PC-9 (cell line): ENCODE data around the gene MPHOSPH6. TPM values are rescaled to one million over a fixed set of nuclear protein-coding genes. Genes with fewer than 3 reads are reported as not detected.

Source experiments
- BruUV-seq: library from RNA; stranded (reverse); fragments of 400-500 nt; replicated peaks from 2 replicates; lab custom pipeline; 2021; lab: Mats Ljungman, UMichigan
- CTCF ChIA-PET: fragments of 300-600 bp; sonication (Branson Sonifier 250); formaldehyde crosslinking; loops from one replicate; lab custom pipeline; 2022; ENCODE audit warnings: antibody characterized with exemption; lab: Charles Lee
- POLR2A ChIA-PET: fragments of 300-600 bp; sonication (Branson Sonifier 250); formaldehyde crosslinking; loops from one replicate; lab custom pipeline; 2022; ENCODE audit warnings: antibody characterized with exemption; ENCODE audit not compliant: unreplicated experiment; lab: Charles Lee
- DNase-seq, 2 experiments: peaks; one replicate each; pipeline versions ENCODE4 v3.0.0 to v3.0.0-alpha.2; 2015 to 2022; ENCODE audit warnings: mixed read lengths in 1 of 2
- H2AFZ ChIP-seq: fragments of 200-600 bp; sonication (generic); 2 replicates; pipeline ENCODE4 v1.8.1; 2017; ENCODE audit warnings: antibody characterized with exemption
- H3F3A ChIP-seq: fragments of 200-600 bp; sonication (generic); 2 replicates; pipeline ENCODE4 v1.8.1; 2017; ENCODE audit warnings: antibody characterized with exemption, mild to moderate bottlenecking, low read depth; ENCODE audit not compliant: insufficient read depth
- H3K27ac ChIP-seq: fragments of 200-600 bp; sonication (generic); 2 replicates; pipeline ENCODE4 v1.6.1; 2016; ENCODE audit warnings: mixed run types
- H3K27me3 ChIP-seq: fragments of 200-600 bp; sonication (generic); 2 replicates; pipeline ENCODE4 v1.6.1; 2016; ENCODE audit warnings: low read depth, mixed run types; ENCODE audit not compliant: insufficient read depth
- H3K36me3 ChIP-seq: fragments of 200-600 bp; sonication (generic); 2 replicates; pipeline ENCODE4 v1.6.1; 2016; ENCODE audit warnings: low read depth, mixed run types
- H3K4me1 ChIP-seq: fragments of 200-600 bp; sonication (generic); replicated peaks from 2 replicates; pipeline ENCODE4 v1.6.1; 2016; ENCODE audit warnings: mixed run types; ENCODE audit not compliant: insufficient read depth
- H3K4me2 ChIP-seq: fragments of 200-600 bp; sonication (generic); 2 replicates; pipeline ENCODE4 v1.6.1; 2017; ENCODE audit warnings: mixed run types
- H3K4me3 ChIP-seq: fragments of 200-600 bp; sonication (generic); 2 replicates; pipeline ENCODE4 v1.6.1; 2016; ENCODE audit warnings: mixed run types
- H3K79me2 ChIP-seq: fragments of 200-600 bp; sonication (generic); 2 replicates; pipeline ENCODE4 v1.6.1; 2017; ENCODE audit warnings: low read depth, mixed run types
- H3K9me2 ChIP-seq: fragments of 200-600 bp; sonication (generic); 2 replicates; pipeline ENCODE4 v1.8.1; 2017; ENCODE audit warnings: mild to moderate bottlenecking; ENCODE audit not compliant: insufficient read depth
- H3K9me3 ChIP-seq: fragments of 200-600 bp; sonication (generic); 2 replicates; pipeline ENCODE4 v1.8.1; 2016; ENCODE audit warnings: low read depth; ENCODE audit not compliant: insufficient read depth
- H4K20me1 ChIP-seq: fragments of 200-600 bp; sonication (generic); 2 replicates; pipeline ENCODE4 v1.8.1; 2017; ENCODE audit not compliant: insufficient read depth
- EZH2 ChIP-seq: fragments of 200-600 bp; sonication (generic); IDR thresholded peaks from 2 replicates; pipeline ENCODE4 v1.8.0; 2017; ENCODE audit warnings: antibody characterized with exemption, low read depth
- intact Hi-C: fragments of 100-400 bp; cut with micrococcal nuclease; formaldehyde crosslinking; loops from one replicate; pipeline ENCODE4 v1.10.0; 2022; ENCODE audit not compliant: unreplicated experiment
- total RNA-seq: library from RNA; stranded (reverse); gene quantifications from 2 replicates; pipeline ENCODE4 v1.2.3, GENCODE V29; 2021
- TF ChIP-seq, protein P1 (sequence below): fragments of 200-600 bp; sonication (generic); conservative IDR thresholded peaks from 2 replicates; pipeline ENCODE4 v1.6.1; 2017; ENCODE audit warnings: mixed run types, antibody characterized with exemption, mild to moderate bottlenecking, moderate library complexity

The MPHOSPH6 gene
- total RNA-seq, 1 experiment from 2014 or later = 15.2 TPM

DNA sequence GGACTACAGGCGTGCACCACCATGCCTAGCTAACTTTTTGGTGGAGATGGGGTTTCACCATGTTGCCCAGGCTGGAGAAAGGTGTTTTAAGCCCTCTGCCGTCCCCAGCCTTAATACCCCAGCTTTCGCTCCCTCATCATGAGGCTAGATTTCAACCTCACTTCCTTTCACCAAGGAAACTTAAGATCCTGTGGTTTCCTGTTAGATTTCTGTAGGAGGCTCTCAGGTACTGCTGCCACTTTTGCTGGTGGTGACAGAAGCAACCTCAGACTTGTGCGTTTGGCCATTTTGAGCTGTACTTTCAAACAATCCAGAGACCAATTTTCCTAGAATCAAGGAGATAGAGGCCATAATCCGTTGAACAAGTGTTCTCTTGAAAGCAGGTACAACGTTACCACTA is 36.2 kb downstream of the MPHOSPH6 start:
- Histone ChIP-seq H3K27ac (no peak overlapping the region), H3K4me3 (no peak overlapping the region), H3K36me3 (no peaks in the 10 kb centered on the region), H3K9me3 (no peaks in the 10 kb centered on the region), H3K4me1 (no peaks in the 10 kb centered on the region), H3K27me3 (no peaks in the 10 kb centered on the region), H4K20me1 (no peaks in the 10 kb centered on the region), H3K79me2 (no peaks in the 10 kb centered on the region), H3K9me2 (no peaks in the 10 kb centered on the region), H3F3A (no peaks in the 10 kb centered on the region), H3K4me2 (no peak overlapping the region), H2AFZ (no peak overlapping the region)
- no peak for DNase-seq
- TF ChIP-seq EZH2 = no peak
- TF ChIP-seq, protein P1, sequence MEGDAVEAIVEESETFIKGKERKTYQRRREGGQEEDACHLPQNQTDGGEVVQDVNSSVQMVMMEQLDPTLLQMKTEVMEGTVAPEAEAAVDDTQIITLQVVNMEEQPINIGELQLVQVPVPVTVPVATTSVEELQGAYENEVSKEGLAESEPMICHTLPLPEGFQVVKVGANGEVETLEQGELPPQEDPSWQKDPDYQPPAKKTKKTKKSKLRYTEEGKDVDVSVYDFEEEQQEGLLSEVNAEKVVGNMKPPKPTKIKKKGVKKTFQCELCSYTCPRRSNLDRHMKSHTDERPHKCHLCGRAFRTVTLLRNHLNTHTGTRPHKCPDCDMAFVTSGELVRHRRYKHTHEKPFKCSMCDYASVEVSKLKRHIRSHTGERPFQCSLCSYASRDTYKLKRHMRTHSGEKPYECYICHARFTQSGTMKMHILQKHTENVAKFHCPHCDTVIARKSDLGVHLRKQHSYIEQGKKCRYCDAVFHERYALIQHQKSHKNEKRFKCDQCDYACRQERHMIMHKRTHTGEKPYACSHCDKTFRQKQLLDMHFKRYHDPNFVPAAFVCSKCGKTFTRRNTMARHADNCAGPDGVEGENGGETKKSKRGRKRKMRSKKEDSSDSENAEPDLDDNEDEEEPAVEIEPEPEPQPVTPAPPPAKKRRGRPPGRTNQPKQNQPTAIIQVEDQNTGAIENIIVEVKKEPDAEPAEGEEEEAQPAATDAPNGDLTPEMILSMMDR = no peak
- no TSS peak for BruUV-seq
- ChIA-PET POLR2A (no interaction called here), CTCF (no interaction called here)
- intact Hi-C loops = no loop called here

DNA sequence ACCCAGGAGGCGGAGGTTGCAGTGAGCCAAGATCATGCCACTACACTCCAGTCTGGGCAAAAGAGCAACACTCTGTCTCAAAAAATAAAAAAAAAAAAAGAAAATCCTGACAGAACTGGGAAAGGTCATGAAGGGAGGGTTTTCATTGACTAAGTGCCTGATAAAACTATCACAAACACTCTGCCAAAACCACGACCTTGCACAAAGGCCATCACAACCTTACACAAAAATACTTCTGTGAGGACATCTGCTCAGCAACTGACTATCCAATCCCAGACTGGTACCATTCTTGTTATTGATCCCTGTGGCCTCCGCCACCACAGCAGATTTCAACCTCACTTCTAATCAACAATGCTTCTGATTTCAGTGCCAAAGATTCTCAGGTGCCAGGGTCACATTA is 40.1 kb downstream of the MPHOSPH6 start:
- BruUV-seq = no TSS peak
- Histone ChIP-seq H4K20me1 (no peaks in the 10 kb centered on the region; the same call in 1 of the 2 replicates), H3K4me3 (no peak overlapping the region), H3K4me2 (no peak overlapping the region), H3K4me1 (no peaks in the 10 kb centered on the region), H2AFZ (no peak overlapping the region), H3K9me2 (no peaks in the 10 kb centered on the region), H3K9me3 (no peaks in the 10 kb centered on the region), H3K27me3 (peaks cover 9% of the 10 kb centered on the region), H3K36me3 (no peaks in the 10 kb centered on the region), H3K27ac (no peak overlapping the region), H3F3A (no peaks in the 10 kb centered on the region), H3K79me2 (no peaks in the 10 kb centered on the region)
- CTCF ChIA-PET = no interaction called here
- intact Hi-C loops = no loop called here
- TF ChIP-seq, protein P1 = no peak
- no peak for TF ChIP-seq EZH2
- no peak for DNase-seq
- POLR2A ChIA-PET = no interaction called here

DNA sequence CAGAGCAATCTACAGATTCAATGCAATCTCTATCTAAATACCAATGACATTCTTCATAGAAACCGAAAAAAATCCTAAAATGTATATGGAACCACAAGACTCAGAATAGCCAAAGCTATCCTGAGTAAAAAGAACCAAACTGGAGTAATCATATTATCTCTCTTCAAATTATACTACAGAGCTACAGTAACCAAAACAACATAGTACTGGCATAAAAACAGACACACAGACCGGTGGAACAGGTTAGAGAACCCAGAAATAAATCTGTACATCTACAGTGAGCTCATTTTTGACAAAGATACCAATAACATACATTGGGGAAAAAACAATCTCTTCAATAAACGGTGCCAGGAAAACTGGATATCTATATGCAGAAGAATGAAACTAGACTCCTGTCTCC is 45.4 kb downstream of the MPHOSPH6 start:
- H3K9me3 ChIP-seq = 0 out of 2 replicates have a peak, but pooled peaks cover 3% of the 10 kb centered on the region
- no peak overlapping the region for H3K4me3 ChIP-seq
- H3K4me1 ChIP-seq = no peaks in the 10 kb centered on the region
- no peaks in the 10 kb centered on the region; the same call in 1 of the 2 replicates for H4K20me1 ChIP-seq
- no peak overlapping the region for H3K27ac ChIP-seq
- H3K9me2 ChIP-seq = no peaks in the 10 kb centered on the region; the same call in 1 of the 2 replicates
- intact Hi-C loops = no loop called here
- H3F3A ChIP-seq = no peaks in the 10 kb centered on the region
- no peak for DNase-seq
- H3K36me3 ChIP-seq = no peaks in the 10 kb centered on the region
- CTCF ChIA-PET = no interaction called here
- TF ChIP-seq EZH2 = no peak
- TF ChIP-seq, protein P1 = no peak
- H3K4me2 ChIP-seq = no peak overlapping the region
- BruUV-seq = no TSS peak
- H3K27me3 ChIP-seq = peaks cover 22% of the 10 kb centered on the region
- POLR2A ChIA-PET = no interaction called here
- H2AFZ ChIP-seq = no peak overlapping the region
- no peaks in the 10 kb centered on the region for H3K79me2 ChIP-seq
